Uterus (tissue), 4 donors: ENCODE results near the gene KIRREL2. TPM values are rescaled to one million over a fixed set of nuclear protein-coding genes. Genes with fewer than 3 reads are reported as not detected.
A peak's percentile ranks its signal among the peaks of the same experiment; 100 is the strongest.

Experiments
- DNase-seq, 2 donors: peaks; one replicate each; pipeline ENCODE4 v3.0.0-alpha.2; 2019 to 2020
- H3K27ac ChIP-seq, 2 donors: fragments of 200-600 bp; sonication (generic); 1 replicate in 1 of 2; 2 replicates in 1 of 2; pipeline ENCODE4 v1.5.1; 2016 to 2018
- H3K27me3 ChIP-seq, 2 donors: fragments of 200-600 bp; sonication (generic); one replicate each; pipeline ENCODE4 v1.5.1; 2018 to 2019; ENCODE audit warnings: control low read depth in 1 of 2
- H3K36me3 ChIP-seq, 2 donors: fragments of 200-600 bp; sonication (generic); one replicate each; pipeline ENCODE4 v1.5.1; 2019; ENCODE audit warnings: control low read depth in 1 of 2
- H3K4me1 ChIP-seq, 2 donors: fragments of 200-600 bp; sonication (generic); one replicate each; pipeline ENCODE4 v1.5.1; 2018 to 2019; ENCODE audit warnings: control low read depth in 1 of 2
- H3K4me3 ChIP-seq, 2 donors: fragments of 200-600 bp; sonication (generic); 1 replicate in 1 of 2; 2 replicates in 1 of 2; pipeline ENCODE4 v1.5.1; 2018 to 2019; ENCODE audit warnings: mild to moderate bottlenecking in 1 of 2
- H3K9me3 ChIP-seq, 2 donors: fragments of 200-600 bp; sonication (generic); one replicate each; pipeline ENCODE4 v1.5.1; 2019; ENCODE audit warnings: control low read depth in 1 of 2
- POLR2A ChIP-seq, 2 donors: fragments of 450-650 bp; IDR thresholded peaks; one replicate each; pipeline ENCODE4 v1.6.1; 2016; ENCODE audit warnings: antibody characterized with exemption in 2 of 2, mild to moderate bottlenecking in 1 of 2, moderate library complexity in 1 of 2
- intact Hi-C: fragments of 100-400 bp; cut with DNase I; formaldehyde crosslinking; loops from one replicate; pipeline ENCODE4 v1.15.1; 2023; ENCODE audit warnings: low total_unique reads
- total RNA-seq, 4 donors: library from RNA; depleted of rRNA in 3 of 4; stranded (reverse); fragments of >200 nt in 3 of 4; gene quantifications; one replicate each; pipeline versions ENCODE4 v1.1.0 to v1.2.4, GENCODE V29; 2014 to 2023
- TF ChIP-seq, protein P1 (sequence below), 4 experiments: fragments of 200-600 bp in 2 of 4; fragments of 450-650 bp in 2 of 4; sonication (generic) in 2 of 4; IDR thresholded peaks; one replicate each; pipeline ENCODE4 v1.5.1; 2016 to 2019; ENCODE audit warnings: antibody characterized with exemption in 4 of 4, mild to moderate bottlenecking in 2 of 4, moderate library complexity in 1 of 4
- donor health status: DM: yes; HTN: yes; CAD: no.

The KIRREL2 gene
- total RNA-seq, 4 donors from 2014 or later, result 0.55 to 2.8 TPM; not detected in 2

DNA sequence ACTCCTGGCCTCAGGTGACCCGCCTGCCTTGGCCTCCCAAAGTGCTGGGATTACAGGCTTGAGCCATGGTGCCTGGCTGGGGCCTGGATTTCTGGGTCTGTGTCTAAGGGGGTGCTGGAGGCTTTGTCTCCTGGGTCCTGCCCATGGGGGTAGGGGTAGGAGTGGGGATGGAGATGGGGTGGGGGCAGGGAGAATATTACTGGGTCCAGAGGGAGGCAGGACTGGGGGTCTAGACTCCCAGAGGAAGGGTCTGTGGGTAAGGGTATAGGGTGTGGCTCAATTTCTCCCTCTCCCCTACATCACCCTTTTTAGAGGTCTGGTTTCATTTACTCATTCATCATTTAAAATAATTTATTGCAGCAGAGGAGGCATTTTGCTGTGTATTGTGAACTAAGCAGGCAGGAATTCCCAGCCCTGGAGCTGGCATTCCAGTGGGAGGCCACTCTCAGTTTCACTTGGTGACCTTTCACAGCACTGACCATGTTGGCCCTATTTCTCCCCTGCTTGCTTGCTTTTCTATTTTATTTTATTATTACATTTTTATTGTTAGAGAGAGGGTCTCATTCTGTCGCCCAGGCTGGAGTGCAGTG, 44.4 kb downstream of the KIRREL2 start:
- TF ChIP-seq, protein P1, sequence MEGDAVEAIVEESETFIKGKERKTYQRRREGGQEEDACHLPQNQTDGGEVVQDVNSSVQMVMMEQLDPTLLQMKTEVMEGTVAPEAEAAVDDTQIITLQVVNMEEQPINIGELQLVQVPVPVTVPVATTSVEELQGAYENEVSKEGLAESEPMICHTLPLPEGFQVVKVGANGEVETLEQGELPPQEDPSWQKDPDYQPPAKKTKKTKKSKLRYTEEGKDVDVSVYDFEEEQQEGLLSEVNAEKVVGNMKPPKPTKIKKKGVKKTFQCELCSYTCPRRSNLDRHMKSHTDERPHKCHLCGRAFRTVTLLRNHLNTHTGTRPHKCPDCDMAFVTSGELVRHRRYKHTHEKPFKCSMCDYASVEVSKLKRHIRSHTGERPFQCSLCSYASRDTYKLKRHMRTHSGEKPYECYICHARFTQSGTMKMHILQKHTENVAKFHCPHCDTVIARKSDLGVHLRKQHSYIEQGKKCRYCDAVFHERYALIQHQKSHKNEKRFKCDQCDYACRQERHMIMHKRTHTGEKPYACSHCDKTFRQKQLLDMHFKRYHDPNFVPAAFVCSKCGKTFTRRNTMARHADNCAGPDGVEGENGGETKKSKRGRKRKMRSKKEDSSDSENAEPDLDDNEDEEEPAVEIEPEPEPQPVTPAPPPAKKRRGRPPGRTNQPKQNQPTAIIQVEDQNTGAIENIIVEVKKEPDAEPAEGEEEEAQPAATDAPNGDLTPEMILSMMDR (IDR thresholded peaks at IDR 0.05), result no peak
- TF ChIP-seq POLR2A (IDR thresholded peaks at IDR 0.05), result no peak
- Histone ChIP-seq H3K36me3 (no peaks in the 10 kb centered on the region), H3K4me3 (peak overlapping the region in 1 of 2 donors; percentile 81), H3K9me3 (no peaks in the 10 kb centered on the region), H3K27me3 (no peaks in the 10 kb centered on the region), H3K27ac (peak overlapping the region; percentile 87 to 89), H3K4me1 (peaks cover 0 to 17% of the 10 kb centered on the region in 2 donors)
- DNase-seq, result no peak
- intact Hi-C loops, result no loop called here

- DNase-seq, result no peak
- intact Hi-C loops, result no loop called here
- Histone ChIP-seq H3K27ac (peak within 1 kb of the TSS; percentile 87 to 89), H3K4me1 (peaks cover 0 to 17% of the 10 kb centered on the region in 2 donors), H3K9me3 (no peaks in the 10 kb centered on the region), H3K4me3 (no peak within 1 kb of the TSS), H3K36me3 (no peaks in the 10 kb centered on the region), H3K27me3 (no peaks in the 10 kb centered on the region)
- no peak for TF ChIP-seq POLR2A (IDR thresholded peaks at IDR 0.05)
- TF ChIP-seq, protein P1 (IDR thresholded peaks at IDR 0.05), result no peak
These were observed 45.3 kb downstream of the KIRREL2 start, which contains the start of gene HCST for GRCh38 chr19:35901854-35902661. Gene HCST, plus strand, starts transcription at chr19:35902529. Its CDS starts 65 bp downstream, at chr19:35902594.

DNA sequence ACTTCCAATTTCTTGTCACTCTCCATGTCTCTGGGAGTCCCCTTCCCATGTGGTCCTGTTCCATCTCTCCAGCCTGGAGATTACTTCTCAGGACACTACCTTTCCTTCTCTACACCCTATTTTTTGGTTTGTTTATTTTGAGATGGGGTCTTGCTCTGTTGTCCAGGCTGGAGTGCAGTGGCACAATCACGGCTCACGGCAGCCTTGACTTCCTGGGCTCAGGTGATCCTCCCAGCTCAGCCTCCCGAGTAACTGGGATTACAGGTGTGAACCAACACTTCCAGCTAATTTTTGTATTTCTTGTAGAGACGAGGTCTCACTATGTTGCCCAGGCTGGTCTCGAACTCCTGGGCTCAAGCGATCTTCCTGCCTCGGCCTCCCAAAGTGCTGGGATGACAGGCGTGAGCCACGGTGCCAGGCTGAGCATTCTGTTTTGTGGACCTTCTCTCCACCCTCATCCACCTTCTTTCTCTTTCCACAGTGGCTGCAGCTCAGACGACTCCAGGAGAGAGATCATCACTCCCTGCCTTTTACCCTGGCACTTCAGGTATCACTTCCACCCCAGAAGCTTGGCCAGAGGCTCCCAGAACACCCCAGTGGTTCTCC, 46.3 kb downstream of the KIRREL2 start:
- Histone ChIP-seq H3K4me1 (peaks cover 0 to 12% of the 10 kb centered on the region in 2 donors), H3K27me3 (no peaks in the 10 kb centered on the region), H3K9me3 (no peaks in the 10 kb centered on the region), H3K4me3 (no peak overlapping the region), H3K36me3 (no peaks in the 10 kb centered on the region), H3K27ac (peak overlapping the region; percentile 21 to 45)
- intact Hi-C loops, result no loop called here
- TF ChIP-seq, protein P1 (IDR thresholded peaks at IDR 0.05), result no peak
- no peak for DNase-seq

GRCh38 chr19:35903550-35904179, 47.0 kb downstream of the KIRREL2 start:
- intact Hi-C loops, result no loop called here
- TF ChIP-seq, protein P1 (IDR thresholded peaks at IDR 0.05), result no peak
- peak in 1 of 2 donors; percentile 19 for TF ChIP-seq POLR2A (IDR thresholded peaks at IDR 0.05)
- peaks cover 0 to 5% of the 10 kb centered on the region in 2 donors for H3K4me1 ChIP-seq
- no peak overlapping the region for H3K4me3 ChIP-seq
- H3K36me3 ChIP-seq, result no peaks in the 10 kb centered on the region
- H3K27me3 ChIP-seq, result no peaks in the 10 kb centered on the region
- H3K9me3 ChIP-seq, result no peaks in the 10 kb centered on the region
- DNase-seq, result peak; percentile 40 to 56
- H3K27ac ChIP-seq, result peak overlapping the region; percentile 21 to 45
